C4-2B (cell line): ENCODE measurements around the gene GRHL3.
"Not testable (repeated sequence)": the region's sequence is repeated elsewhere in the genome, so short reads cannot be mapped to it uniquely, and the experiment has no call there.

Experiments used
- H3K27ac ChIP-seq: fragments of 450-650 bp; 2 replicates; pipeline ENCODE4 v1.5.1; 2017
- ZFX ChIP-seq: fragments of 450-650 bp; IDR thresholded peaks from 2 replicates; pipeline ENCODE4 v1.6.1; 2017
- TF ChIP-seq, protein P1 (sequence below): fragments of 450-650 bp; conservative IDR thresholded peaks from 2 replicates; pipeline ENCODE4 v1.5.1; 2017; ENCODE audit warnings: mild to moderate bottlenecking

The GRHL3 gene

GRCh38 chr1:24319312-24319863 is at the start of gene GRHL3:
Gene GRHL3, plus strand, starts transcription at chr1:24319357. Its CDS starts 195 bp downstream, at chr1:24319552.
- TF ChIP-seq ZFX = no peak
- TF ChIP-seq, protein P1, sequence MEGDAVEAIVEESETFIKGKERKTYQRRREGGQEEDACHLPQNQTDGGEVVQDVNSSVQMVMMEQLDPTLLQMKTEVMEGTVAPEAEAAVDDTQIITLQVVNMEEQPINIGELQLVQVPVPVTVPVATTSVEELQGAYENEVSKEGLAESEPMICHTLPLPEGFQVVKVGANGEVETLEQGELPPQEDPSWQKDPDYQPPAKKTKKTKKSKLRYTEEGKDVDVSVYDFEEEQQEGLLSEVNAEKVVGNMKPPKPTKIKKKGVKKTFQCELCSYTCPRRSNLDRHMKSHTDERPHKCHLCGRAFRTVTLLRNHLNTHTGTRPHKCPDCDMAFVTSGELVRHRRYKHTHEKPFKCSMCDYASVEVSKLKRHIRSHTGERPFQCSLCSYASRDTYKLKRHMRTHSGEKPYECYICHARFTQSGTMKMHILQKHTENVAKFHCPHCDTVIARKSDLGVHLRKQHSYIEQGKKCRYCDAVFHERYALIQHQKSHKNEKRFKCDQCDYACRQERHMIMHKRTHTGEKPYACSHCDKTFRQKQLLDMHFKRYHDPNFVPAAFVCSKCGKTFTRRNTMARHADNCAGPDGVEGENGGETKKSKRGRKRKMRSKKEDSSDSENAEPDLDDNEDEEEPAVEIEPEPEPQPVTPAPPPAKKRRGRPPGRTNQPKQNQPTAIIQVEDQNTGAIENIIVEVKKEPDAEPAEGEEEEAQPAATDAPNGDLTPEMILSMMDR = no peak
- H3K27ac ChIP-seq = peak within 1 kb of the TSS; percentile 15

- not testable (repeated sequence) for H3K27ac ChIP-seq
Measured at GRCh38 chr1:24274203-24275103, 44.7 kb upstream of the GRHL3 start.

DNA sequence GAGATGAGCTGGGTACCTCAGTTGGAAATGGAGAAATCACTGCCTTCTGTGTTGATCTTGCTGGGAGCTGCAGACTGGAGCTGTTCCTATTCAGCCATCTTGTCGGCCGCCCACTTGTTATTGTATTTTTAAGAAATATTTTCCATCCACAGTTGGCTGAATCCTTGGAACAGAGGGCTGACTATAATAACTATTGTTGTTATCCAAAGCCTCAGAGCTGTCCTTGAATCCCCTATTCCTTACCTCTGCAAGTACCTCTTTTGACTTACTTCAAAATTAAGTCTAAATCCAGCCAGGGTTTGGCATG is 44.1 kb upstream of the GRHL3 start:
- TF ChIP-seq ZFX = no peak
- TF ChIP-seq, protein P1 = no peak
- H3K27ac ChIP-seq = no peak overlapping the region

DNA sequence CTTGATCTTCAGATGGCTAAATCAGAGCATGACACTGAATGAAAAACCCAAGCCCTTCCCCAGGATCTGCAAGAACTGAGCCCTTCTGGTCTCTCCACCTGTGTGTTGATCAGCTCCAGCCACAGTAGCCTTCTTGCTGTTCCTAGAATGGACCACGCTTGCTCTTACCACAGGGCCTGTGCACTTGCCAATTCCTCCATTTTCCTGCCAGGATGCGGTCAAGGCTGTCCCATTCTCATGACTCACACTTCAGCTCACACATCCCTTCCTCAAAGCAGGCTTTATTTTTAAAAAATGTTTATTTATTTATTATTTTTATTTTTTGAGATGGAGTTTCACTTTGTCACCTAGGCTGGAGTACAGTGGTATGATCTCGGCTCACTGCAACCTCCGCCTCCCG is 43.6 kb upstream of the GRHL3 start:
- no peak overlapping the region for H3K27ac ChIP-seq
- TF ChIP-seq, protein P1 = no peak
- TF ChIP-seq ZFX = no peak

DNA sequence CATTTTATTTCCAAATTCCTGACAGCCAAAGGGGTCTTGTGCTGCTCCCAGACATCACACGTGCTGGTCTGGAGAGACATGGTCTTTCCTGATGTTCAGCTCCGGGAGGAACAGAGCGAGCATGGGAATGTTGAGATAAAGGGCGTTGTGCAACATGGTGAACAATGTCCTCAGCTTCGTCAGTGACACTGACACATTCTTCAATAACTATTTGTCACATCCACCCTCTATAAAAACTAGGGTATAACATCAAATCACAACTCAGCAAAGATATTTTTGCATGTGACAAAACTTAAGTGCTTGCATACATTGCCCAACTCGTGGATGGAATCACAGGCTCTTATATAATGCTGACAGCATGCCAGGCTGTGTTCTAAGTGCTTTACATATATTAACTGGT is 42.4 kb upstream of the GRHL3 start:
- TF ChIP-seq, protein P1 = no peak
- TF ChIP-seq ZFX = no peak
- H3K27ac ChIP-seq = no peak overlapping the region

DNA sequence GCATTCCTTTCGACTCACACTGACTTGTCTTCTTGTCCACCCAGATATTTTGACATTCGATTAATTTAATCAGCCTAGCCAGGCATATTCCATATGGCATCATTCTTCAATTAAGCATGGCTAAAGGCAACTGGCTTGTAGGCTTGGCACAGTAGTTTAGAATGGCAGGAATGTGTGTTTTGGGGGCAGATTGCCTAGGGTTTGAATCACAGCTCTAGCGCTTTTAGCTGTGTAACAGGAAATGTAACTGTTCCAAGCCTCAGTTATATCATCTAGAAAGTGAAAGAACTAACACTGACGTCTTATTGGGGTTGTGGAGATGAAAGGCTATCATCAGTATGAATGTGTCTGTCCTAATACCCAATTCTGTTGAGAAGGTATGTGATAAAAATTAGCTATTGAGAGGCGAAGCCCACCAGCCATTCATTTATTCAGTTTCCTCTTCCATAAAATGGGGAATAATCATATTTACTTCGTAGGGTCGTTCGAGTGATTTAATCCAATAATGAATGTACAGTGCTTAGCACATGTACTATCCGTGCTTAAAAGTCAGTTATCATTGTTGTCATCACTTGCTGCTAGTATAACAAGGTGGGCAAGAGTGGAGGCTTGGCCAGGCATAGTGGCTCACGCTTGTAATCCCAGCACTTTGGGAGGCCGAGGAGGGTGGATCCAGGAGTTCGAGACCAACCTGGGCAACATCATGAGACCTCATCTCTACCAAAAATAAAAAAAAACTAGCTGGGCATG is 41.6 kb upstream of the GRHL3 start:
- TF ChIP-seq ZFX = no peak
- TF ChIP-seq, protein P1 = no peak
- H3K27ac ChIP-seq = no peak overlapping the region

DNA sequence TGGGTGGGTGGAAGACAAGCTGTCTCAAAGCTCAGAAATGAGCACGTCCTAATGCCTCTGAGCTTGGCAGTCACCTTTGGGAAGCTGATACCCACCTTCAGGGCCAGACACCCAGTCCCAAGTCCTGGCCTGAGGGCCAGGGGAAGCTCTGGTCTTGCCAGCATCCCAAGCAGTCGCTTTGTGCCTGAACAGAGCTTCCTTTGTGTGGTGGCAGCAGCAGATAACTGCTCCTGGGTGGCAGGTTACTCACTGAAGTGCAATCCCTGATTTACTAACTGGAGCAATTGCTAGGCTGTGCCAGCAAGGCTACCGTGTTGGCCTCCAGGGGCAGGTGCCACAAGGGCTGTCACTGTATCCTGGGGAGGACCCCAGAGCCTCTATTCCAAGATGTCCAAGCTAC is 40.4 kb upstream of the GRHL3 start:
- TF ChIP-seq ZFX = no peak
- TF ChIP-seq, protein P1 = no peak
- H3K27ac ChIP-seq = no peak overlapping the region
